ENCODE data around the gene LPIN3.

LPIN3 gene

DNA sequence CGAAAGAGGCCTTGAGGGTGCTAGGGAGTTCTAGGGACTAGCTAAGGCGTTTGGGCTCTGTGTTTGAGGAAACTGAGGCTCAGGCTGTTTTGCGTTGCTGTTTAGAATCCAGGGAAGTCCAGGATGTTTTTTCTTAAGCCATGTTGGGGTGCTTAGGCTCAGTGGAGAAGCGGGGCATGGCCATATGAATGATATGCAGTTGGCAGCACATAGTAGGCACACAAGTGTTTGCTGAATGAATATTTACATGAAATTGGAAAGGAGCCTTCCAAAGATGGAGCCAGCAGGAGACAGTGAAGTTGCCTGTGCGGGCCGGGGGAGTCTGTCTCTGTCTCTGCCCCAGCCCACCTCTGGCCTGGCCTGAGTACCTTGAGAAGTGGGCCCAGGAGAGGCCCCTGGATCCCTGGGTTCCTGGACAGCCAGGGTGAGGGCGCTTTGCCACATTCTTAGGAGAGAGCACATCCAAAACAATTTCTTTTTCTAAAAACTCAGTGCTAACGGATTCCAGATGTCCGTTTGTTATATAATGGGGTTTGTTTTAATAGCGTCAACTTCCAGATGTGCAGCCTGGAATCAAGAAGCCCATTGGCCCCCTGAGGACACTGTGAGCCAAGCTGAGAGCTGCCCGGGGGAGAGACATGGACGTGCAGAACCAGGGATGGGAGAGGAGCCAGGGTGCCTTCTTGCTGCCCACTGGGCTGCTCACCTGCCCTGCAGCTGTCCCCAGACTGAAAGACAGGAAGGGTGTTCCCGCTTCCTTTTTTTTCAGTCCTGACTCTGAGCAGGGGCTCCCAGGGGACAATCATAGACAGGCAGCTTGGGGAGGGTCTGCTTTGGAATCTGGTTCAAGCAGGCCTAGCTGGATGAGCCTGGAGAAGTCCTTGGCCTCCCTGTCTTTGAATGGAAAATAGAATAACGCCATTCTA lies 46.1 kb downstream of the LPIN3 start:
- POLR2A ChIA-PET: no interaction called here

DNA sequence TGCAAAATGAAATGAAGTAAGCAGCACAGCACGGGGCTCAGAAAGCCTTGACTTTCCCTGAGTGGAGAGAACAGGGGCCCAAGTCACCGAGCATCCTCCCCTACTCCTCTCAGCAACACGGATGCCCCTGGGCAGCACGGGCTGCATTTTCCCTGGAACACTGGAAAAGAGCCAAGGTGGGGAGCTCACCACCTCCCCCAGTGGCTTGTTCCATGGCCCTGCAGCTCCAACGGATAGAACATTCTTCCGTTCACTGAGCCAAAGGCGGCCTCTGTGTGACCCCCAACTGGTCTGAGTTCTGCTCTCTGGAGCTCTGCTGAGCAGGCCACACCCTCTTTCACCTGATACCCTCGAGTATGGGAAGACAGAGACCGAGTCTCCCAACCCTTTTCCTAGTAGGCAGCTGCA lies 46.8 kb downstream of the LPIN3 start:
- no peak for DNase-seq (ENCODE audit: extremely low spot score)
- ChIA-PET CTCF (interaction anchor here (1.0 kb wide), 1 partner anchor 18 kb away, joined by 4 read pairs; no protein-coding TSS in a partner anchor), POLR2A (no interaction called here)
- TF ChIP-seq, protein P1, sequence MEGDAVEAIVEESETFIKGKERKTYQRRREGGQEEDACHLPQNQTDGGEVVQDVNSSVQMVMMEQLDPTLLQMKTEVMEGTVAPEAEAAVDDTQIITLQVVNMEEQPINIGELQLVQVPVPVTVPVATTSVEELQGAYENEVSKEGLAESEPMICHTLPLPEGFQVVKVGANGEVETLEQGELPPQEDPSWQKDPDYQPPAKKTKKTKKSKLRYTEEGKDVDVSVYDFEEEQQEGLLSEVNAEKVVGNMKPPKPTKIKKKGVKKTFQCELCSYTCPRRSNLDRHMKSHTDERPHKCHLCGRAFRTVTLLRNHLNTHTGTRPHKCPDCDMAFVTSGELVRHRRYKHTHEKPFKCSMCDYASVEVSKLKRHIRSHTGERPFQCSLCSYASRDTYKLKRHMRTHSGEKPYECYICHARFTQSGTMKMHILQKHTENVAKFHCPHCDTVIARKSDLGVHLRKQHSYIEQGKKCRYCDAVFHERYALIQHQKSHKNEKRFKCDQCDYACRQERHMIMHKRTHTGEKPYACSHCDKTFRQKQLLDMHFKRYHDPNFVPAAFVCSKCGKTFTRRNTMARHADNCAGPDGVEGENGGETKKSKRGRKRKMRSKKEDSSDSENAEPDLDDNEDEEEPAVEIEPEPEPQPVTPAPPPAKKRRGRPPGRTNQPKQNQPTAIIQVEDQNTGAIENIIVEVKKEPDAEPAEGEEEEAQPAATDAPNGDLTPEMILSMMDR (IDR thresholded peaks at IDR 0.05; ENCODE audit: control extremely low read depth, extremely low read depth, low read depth, missing control alignments): no peak

More for the DNA sequence above, 46.1 kb downstream of the LPIN3 start:
- TF ChIP-seq, protein P1 (IDR thresholded peaks at IDR 0.05; ENCODE audit: control extremely low read depth, extremely low read depth, low read depth, missing control alignments): no peak
- CTCF ChIA-PET: interaction anchor here (1.0 to 1.2 kb wide), 2 partner anchors 10 to 17 kb away, joined by 3 to 4 read pairs; no protein-coding TSS in a partner anchor
- no peak for DNase-seq (ENCODE audit: extremely low spot score)

DNA sequence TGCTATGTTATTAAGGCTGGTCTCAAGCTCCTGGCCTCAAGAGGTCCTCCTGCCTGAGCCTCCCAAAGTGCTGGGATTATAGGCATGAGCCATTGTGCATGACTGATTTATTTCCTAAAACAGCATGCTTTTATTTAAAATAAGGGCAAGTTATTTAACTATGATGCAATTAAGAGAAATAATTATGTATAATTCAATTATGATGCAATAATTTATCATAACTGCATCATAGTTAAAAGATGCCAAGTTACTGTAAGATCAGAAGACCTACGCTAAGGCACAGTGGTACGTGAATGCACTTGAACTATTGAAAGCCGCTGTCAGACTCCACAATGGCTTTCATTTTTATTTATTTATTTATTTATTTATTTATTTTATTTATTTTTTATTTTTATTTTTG lies 50.3 kb downstream of the LPIN3 start:
- no peak for DNase-seq (ENCODE audit: extremely low spot score)
- POLR2A ChIA-PET: no interaction called here
- TF ChIP-seq, protein P1 (IDR thresholded peaks at IDR 0.05; ENCODE audit: control extremely low read depth, extremely low read depth, low read depth, missing control alignments): no peak
- CTCF ChIA-PET: no interaction called here

DNA sequence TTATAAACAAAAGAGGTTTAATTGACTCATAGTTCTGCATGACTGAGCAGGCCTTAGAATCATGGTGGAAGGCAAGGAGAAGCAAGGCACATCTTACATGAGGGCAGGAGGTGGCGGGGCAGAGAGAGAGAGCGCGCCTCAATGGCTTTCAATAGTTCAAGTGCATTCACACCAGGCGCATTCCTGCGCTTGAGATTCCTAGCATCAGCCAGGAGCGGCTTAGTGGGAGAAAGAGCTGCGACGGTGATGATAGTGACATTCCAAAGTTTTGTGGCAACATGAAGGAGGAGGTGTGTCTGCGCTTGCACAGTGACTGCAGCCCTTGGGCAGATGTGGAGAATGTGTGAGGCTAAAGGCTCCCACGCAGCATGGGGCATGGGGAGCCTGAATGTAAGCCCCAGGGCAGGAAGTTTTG lies 51.0 kb downstream of the LPIN3 start:
- POLR2A ChIA-PET: no interaction called here
- TF ChIP-seq, protein P1 (IDR thresholded peaks at IDR 0.05; ENCODE audit: control extremely low read depth, extremely low read depth, low read depth, missing control alignments): no peak
- CTCF ChIA-PET: no interaction called here
- DNase-seq (ENCODE audit: extremely low spot score): no peak

DNA sequence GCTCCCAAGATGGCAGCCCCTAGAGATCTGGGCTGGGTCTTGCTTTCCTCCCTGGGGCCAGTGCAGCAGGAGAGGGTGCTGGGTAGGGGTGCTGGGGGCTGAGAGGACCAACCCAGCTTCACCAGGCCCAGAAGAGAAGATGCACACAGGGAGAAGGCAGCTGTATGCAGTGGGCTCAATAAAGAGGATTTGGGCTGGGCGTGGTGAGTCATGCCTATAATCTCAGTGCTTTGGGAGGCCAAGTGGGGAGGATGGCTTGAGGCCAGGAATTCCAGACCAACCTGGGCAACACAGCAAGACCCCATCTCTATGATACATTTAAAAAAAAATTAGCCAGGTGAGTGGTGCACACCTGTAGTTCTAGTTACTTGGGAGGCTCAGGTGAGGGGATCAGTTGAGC lies 51.7 kb downstream of the LPIN3 start:
- DNase-seq (ENCODE audit: extremely low spot score): no peak
- ChIA-PET CTCF (no interaction called here), POLR2A (no interaction called here)
- TF ChIP-seq, protein P1 (IDR thresholded peaks at IDR 0.05; ENCODE audit: control extremely low read depth, extremely low read depth, low read depth, missing control alignments): no peak

DNA sequence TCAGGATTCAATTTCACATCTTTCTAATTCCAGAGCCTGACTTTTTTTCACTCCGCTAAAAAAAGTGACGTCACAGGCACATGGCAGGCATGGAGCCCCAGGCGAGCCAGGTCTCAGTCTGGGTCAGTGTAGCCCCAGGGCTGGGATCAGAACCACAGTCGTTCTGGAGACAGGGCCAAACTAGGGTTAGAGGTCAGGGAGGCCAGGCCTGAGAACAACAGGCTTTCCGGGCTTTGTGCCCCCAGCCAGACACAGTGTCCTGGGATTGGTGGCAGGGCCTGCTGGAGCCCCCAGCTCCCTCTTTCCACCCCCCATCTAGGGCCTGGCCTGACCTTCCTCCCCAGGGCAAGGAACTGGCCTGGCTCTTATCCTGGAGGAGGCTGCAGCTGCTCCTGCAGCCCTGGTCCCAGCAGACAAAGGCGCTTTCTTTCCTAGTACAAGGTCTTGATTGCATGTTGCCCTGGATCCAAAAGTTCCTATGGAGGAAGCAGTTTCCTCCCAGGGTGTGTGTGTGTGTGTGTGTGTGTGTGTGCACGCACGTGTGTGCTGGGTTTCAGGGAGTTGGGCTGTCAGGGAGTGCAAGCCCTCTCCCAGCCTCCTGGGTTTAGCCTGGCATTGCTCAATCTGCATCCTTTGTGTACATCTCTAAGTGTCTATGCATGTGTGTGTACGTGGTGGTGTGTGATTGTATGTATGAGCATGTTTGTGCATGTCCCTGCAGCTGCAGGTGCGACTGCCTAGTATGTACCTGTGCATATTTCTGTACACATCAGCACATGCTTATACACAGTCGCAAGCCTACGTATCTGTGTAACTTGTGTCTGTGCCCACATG lies 52.5 kb downstream of the LPIN3 start:
- CTCF ChIA-PET: no interaction called here
- DNase-seq (ENCODE audit: extremely low spot score): no peak
- TF ChIP-seq, protein P1 (IDR thresholded peaks at IDR 0.05; ENCODE audit: control extremely low read depth, extremely low read depth, low read depth, missing control alignments): no peak
- POLR2A ChIA-PET: no interaction called here

Measured in GM10248 (cell line).